Esophagus muscularis mucosa (tissue), 4 donors: ENCODE measurements around the gene PCSK9. TPM values are rescaled to one million over a fixed set of nuclear protein-coding genes. Genes with fewer than 3 reads are reported as not detected.

Experiments
- DNase-seq: peaks from one replicate; pipeline ENCODE4 v3.0.0-alpha.2; 2017; ENCODE audit errors: extremely low spot score
- H3K27ac ChIP-seq, 4 donors: fragments of 200-600 bp; sonication (generic); replicated peaks in 1 of 4; 1 replicate in 3 of 4; 2 replicates in 1 of 4; pipeline ENCODE4 v1.5.1; 2016 to 2019; ENCODE audit warnings: mild to moderate bottlenecking in 1 of 4
- H3K27me3 ChIP-seq, 4 donors: fragments of 200-600 bp; sonication (generic); one replicate each; pipeline versions ENCODE4 v1.5.1 to v1.6.0; 2016 to 2019
- H3K36me3 ChIP-seq, 4 donors: fragments of 200-600 bp; sonication (generic); one replicate each; pipeline ENCODE4 v1.5.1; 2016 to 2019
- H3K4me1 ChIP-seq, 4 donors: fragments of 200-600 bp; sonication (generic); one replicate each; pipeline ENCODE4 v1.5.1; 2016 to 2019
- H3K4me3 ChIP-seq, 4 donors: fragments of 200-600 bp; sonication (generic); 1 replicate in 2 of 4; 2 replicates in 2 of 4; pipeline ENCODE4 v1.5.1; 2016 to 2019; ENCODE audit warnings: mild to moderate bottlenecking in 4 of 4, moderate library complexity in 1 of 4
- H3K9me3 ChIP-seq, 4 donors: fragments of 200-600 bp; sonication (generic); 1 replicate in 3 of 4; 2 replicates in 1 of 4; pipeline ENCODE4 v1.5.1; 2016 to 2019
- CTCF ChIP-seq, 3 experiments: fragments of 200-600 bp in 2 of 3; fragments of 450-650 bp in 1 of 3; sonication (generic) in 2 of 3; IDR thresholded peaks; one replicate each; pipeline ENCODE4 v1.5.1; 2017 to 2019; ENCODE audit warnings: antibody characterized with exemption in 3 of 3, mild to moderate bottlenecking in 2 of 3, moderate library complexity in 1 of 3
- EP300 ChIP-seq: sonication (generic); formaldehyde crosslinking; IDR thresholded peaks from one replicate; pipeline ENCODE4 v1.6.1; 2017; ENCODE audit warnings: antibody characterized with exemption
- POLR2A ChIP-seq: fragments of 450-650 bp; IDR thresholded peaks from one replicate; pipeline ENCODE4 v1.6.1; 2017; ENCODE audit warnings: antibody characterized with exemption, moderate library complexity, mild to moderate bottlenecking, low read depth
- POLR2AphosphoS5 ChIP-seq, 2 donors: sonication (generic); formaldehyde crosslinking; IDR thresholded peaks; one replicate each; pipeline ENCODE4 v1.6.1; 2017; ENCODE audit warnings: antibody characterized with exemption in 2 of 2
- WGBS: methylation state at CpG from one replicate; pipeline ENCODE4 v1.1.5; 2018; 5-methylcytosine and 5-hydroxymethylcytosine counted together
- intact Hi-C: fragments of 100-400 bp; cut with DNase I; formaldehyde crosslinking; loops from one replicate; pipeline ENCODE4 v1.15.1; 2023
- total RNA-seq, 4 donors: library from RNA; depleted of rRNA; stranded (reverse); fragments of >200 nt; gene quantifications; one replicate each; pipeline versions ENCODE4 v1.1.0 to v1.2.1, GENCODE V29; 2016

The PCSK9 gene
- total RNA-seq, 4 donors from 2014 or later: 0.17 to 0.29 TPM; not detected in 2

GRCh38 chr1:55059302-55060132 lies 20.2 kb downstream of the PCSK9 start:
- Histone ChIP-seq H3K9me3 (no peaks in the 10 kb centered on the region), H3K27ac (no peak overlapping the region), H3K36me3 (no peaks in the 10 kb centered on the region), H3K4me1 (peaks cover 10 to 35% (median 32%) of the 10 kb centered on the region in 4 donors), H3K27me3 (no peaks in the 10 kb centered on the region), H3K4me3 (no peak overlapping the region)
- no peak for TF ChIP-seq POLR2AphosphoS5 (IDR thresholded peaks at IDR 0.05)
- TF ChIP-seq EP300: no peak
- no peak for TF ChIP-seq POLR2A
- TF ChIP-seq CTCF (IDR thresholded peaks at IDR 0.05): no peak
- no peak for DNase-seq
- intact Hi-C loops: no loop called here
- WGBS: 88% methylated on average over 14 of the region's 14 CpGs

GRCh38 chr1:55060133-55060999 lies 21.0 kb downstream of the PCSK9 start:
- no peak for TF ChIP-seq CTCF (IDR thresholded peaks at IDR 0.05)
- no peak for TF ChIP-seq POLR2AphosphoS5 (IDR thresholded peaks at IDR 0.05)
- TF ChIP-seq EP300: no peak
- TF ChIP-seq POLR2A: no peak
- no peaks in the 10 kb centered on the region for H3K27me3 ChIP-seq
- H3K9me3 ChIP-seq: no peaks in the 10 kb centered on the region
- H3K36me3 ChIP-seq: no peaks in the 10 kb centered on the region
- H3K27ac ChIP-seq: no peak overlapping the region
- WGBS: 92% methylated on average over 14 of the region's 14 CpGs
- intact Hi-C loops: no loop called here
- H3K4me3 ChIP-seq: no peak overlapping the region
- DNase-seq: no peak
- peaks cover 17 to 43% (median 40%) of the 10 kb centered on the region in 4 donors for H3K4me1 ChIP-seq

- peak overlapping the region in 3 of 4 donors; percentile 59 to 70 (median 63) for H3K27ac ChIP-seq
- no peaks in the 10 kb centered on the region for H3K27me3 ChIP-seq
- peaks cover 0 to 5% (median under 1%) of the 10 kb centered on the region in 4 donors for H3K36me3 ChIP-seq
- intact Hi-C loops: no loop called here
- no peak for DNase-seq
- TF ChIP-seq EP300 (no peak), POLR2AphosphoS5 (IDR thresholded peaks at IDR 0.05) (no peak), CTCF (IDR thresholded peaks at IDR 0.05) (no peak), POLR2A (no peak)
- H3K4me3 ChIP-seq: no peak overlapping the region
- H3K4me1 ChIP-seq: peaks cover 25 to 51% (median 48%) of the 10 kb centered on the region in 4 donors
- WGBS: 67% methylated on average over 3 of the region's 13 CpGs
- H3K9me3 ChIP-seq: no peaks in the 10 kb centered on the region
Observed at GRCh38 chr1:55061000-55061705, 21.8 kb downstream of the PCSK9 start.

DNA sequence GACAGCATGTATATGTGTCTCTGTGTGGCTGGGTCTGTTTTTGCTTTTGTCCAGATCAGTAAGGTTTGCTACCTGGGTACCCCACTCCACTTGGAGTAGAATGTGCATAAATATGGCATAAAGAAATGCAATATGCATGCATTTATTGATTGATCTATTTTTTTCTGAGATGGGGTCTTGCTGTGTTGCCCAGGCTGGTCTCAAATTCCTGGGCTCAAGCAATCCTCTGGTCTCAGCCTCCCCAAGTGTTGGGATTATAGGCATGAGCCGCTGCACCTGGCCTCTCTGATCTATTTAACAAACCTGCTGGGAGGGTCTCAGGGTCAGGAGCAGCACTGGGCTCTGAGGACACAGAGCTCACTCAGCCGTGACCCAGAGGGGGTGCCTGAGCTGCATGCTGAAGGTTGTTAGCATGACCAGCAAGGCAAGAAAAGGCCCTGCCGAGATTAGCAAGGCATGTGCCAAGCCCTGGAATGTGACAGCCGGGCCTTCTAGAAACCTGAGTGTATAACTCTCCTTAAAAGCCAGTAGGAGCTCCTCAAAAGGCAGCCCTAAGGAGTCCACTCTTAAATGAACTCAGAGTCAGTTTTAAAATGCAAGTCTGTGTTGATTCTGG lies 22.5 kb downstream of the PCSK9 start:
- Histone ChIP-seq H3K4me3 (no peak overlapping the region), H3K27me3 (no peaks in the 10 kb centered on the region), H3K27ac (peak overlapping the region; percentile 29 to 70 (median 61)), H3K36me3 (peaks cover 0 to 11% (median 4%) of the 10 kb centered on the region in 4 donors), H3K4me1 (peaks cover 32 to 54% (median 48%) of the 10 kb centered on the region in 4 donors), H3K9me3 (no peaks in the 10 kb centered on the region)
- no peak for DNase-seq
- intact Hi-C loops: no loop called here
- TF ChIP-seq POLR2A: no peak
- TF ChIP-seq EP300: no peak
- TF ChIP-seq CTCF (IDR thresholded peaks at IDR 0.05): no peak
- no peak for TF ChIP-seq POLR2AphosphoS5 (IDR thresholded peaks at IDR 0.05)
- 60% methylated on average over 2 of the region's 4 CpGs for WGBS
